GM23338 (cell line): ENCODE results near the gene ATP8A1. TPM values are rescaled to one million over a fixed set of nuclear protein-coding genes. Genes with fewer than 3 reads are reported as not detected.

Experiments
- ATAC-seq: fragments of 200-7000 bp; cut with Tn5 transposase; 3 replicates; pipeline ENCODE4 v1.9.1; 2020
- DNase-seq: peaks from one replicate; pipeline ENCODE4 v3.0.0-alpha.2; 2015; ENCODE audit warnings: low spot score
- H2AFZ ChIP-seq: fragments of 200-600 bp; sonication (generic); 2 replicates; pipeline ENCODE4 v1.8.0; 2016; ENCODE audit warnings: antibody characterized with exemption, mild to moderate bottlenecking, moderate library complexity
- H3F3A ChIP-seq: fragments of 200-600 bp; sonication (generic); replicated peaks from 2 replicates; pipeline ENCODE4 v1.8.0; 2017; ENCODE audit warnings: antibody characterized with exemption, mixed run types, low read depth
- H3K27ac ChIP-seq: fragments of 200-600 bp; sonication (generic); 2 replicates; pipeline ENCODE4 v1.6.1; 2016; ENCODE audit warnings: low read depth
- H3K27me3 ChIP-seq: fragments of 200-600 bp; sonication (generic); 2 replicates; pipeline ENCODE4 v1.8.0; 2016; ENCODE audit warnings: mild to moderate bottlenecking, mixed run types, moderate library complexity; ENCODE audit not compliant: insufficient read depth
- H3K36me3 ChIP-seq: fragments of 200-600 bp; sonication (generic); 2 replicates; pipeline ENCODE4 v1.8.0; 2016; ENCODE audit warnings: mild to moderate bottlenecking; ENCODE audit not compliant: insufficient read depth
- H3K4me1 ChIP-seq: fragments of 200-600 bp; sonication (generic); 2 replicates; pipeline ENCODE4 v1.8.0; 2016; ENCODE audit warnings: mild to moderate bottlenecking, moderate library complexity; ENCODE audit not compliant: insufficient read depth
- H3K4me2 ChIP-seq: fragments of 200-600 bp; sonication (generic); 2 replicates; pipeline ENCODE4 v1.7.1; 2017; ENCODE audit warnings: mixed run types
- H3K4me3 ChIP-seq: fragments of 200-600 bp; sonication (generic); 2 replicates; pipeline ENCODE4 v1.6.1; 2016; ENCODE audit warnings: mixed run types
- H3K79me2 ChIP-seq: fragments of 200-600 bp; sonication (generic); replicated peaks from 2 replicates; pipeline ENCODE4 v1.8.0; 2017; ENCODE audit warnings: mild to moderate bottlenecking; ENCODE audit not compliant: insufficient read depth
- H3K9me2 ChIP-seq: fragments of 200-600 bp; sonication (generic); 2 replicates; pipeline ENCODE4 v1.8.0; 2017; ENCODE audit not compliant: insufficient read depth
- H4K20me1 ChIP-seq: fragments of 200-600 bp; sonication (generic); replicated peaks from 2 replicates; pipeline ENCODE4 v1.8.0; 2017; ENCODE audit warnings: mild to moderate bottlenecking; ENCODE audit not compliant: insufficient read depth
- H3K27ac Mint-ChIP-seq: 2 replicates; pipeline ENCODE4 v1.8.0; 2020; ENCODE audit warnings: inconsistent platforms, mild to moderate bottlenecking, moderate library complexity, mixed read lengths
- H3K27me3 Mint-ChIP-seq: 3 replicates; pipeline ENCODE4 v1.8.0; 2022; ENCODE audit warnings: low read depth, mild to moderate bottlenecking, moderate library complexity, mixed read lengths, inconsistent platforms; ENCODE audit not compliant: insufficient read depth, poor library complexity
- H3K36me3 Mint-ChIP-seq: 3 replicates; pipeline ENCODE4 v1.8.0; 2021; ENCODE audit warnings: low read depth, mild to moderate bottlenecking, inconsistent platforms, moderate library complexity, mixed read lengths
- H3K4me1 Mint-ChIP-seq: 3 replicates; pipeline ENCODE4 v1.8.0; 2020; ENCODE audit warnings: mild to moderate bottlenecking, inconsistent platforms, mixed read lengths
- H3K4me3 Mint-ChIP-seq: 3 replicates; pipeline ENCODE4 v1.8.0; 2021; ENCODE audit warnings: moderate library complexity, mild to moderate bottlenecking, inconsistent platforms, mixed read lengths
- H3K9me3 Mint-ChIP-seq: 3 replicates; pipeline ENCODE4 v1.8.0; 2020; ENCODE audit warnings: moderate library complexity, mild to moderate bottlenecking, inconsistent platforms, mixed read lengths
- CREB1 ChIP-seq: fragments of 250-450 bp; sonication (Bioruptor Pico); IDR thresholded peaks from 2 replicates; pipeline ENCODE4 v1.5.0; 2020; ENCODE audit warnings: low read depth, mild to moderate bottlenecking, moderate library complexity
- EZH2phosphoT487 ChIP-seq: fragments of 200-600 bp; sonication (generic); IDR thresholded peaks from one replicate; pipeline ENCODE4 v1.8.1; 2018; ENCODE audit warnings: antibody characterized with exemption; ENCODE audit not compliant: unreplicated experiment
- JUNB ChIP-seq: IDR thresholded peaks from one replicate; pipeline ENCODE4 v1.6.1; 2016; ENCODE audit warnings: antibody characterized with exemption; ENCODE audit not compliant: unreplicated experiment
- NANOG ChIP-seq: IDR thresholded peaks from 2 replicates; pipeline ENCODE4 v1.6.1; 2016; ENCODE audit warnings: antibody characterized with exemption, borderline replicate concordance
- STAT1 ChIP-seq: IDR thresholded peaks from one replicate; pipeline ENCODE4 v1.6.1; 2016; ENCODE audit warnings: antibody characterized with exemption; ENCODE audit not compliant: unreplicated experiment
- ZNF114 ChIP-seq: fragments of 250-450 bp; sonication (Bioruptor Pico); IDR thresholded peaks from 2 replicates; pipeline ENCODE4 v1.5.0; 2020; ENCODE audit warnings: mild to moderate bottlenecking, moderate library complexity
- ZNF331 ChIP-seq: fragments of 250-450 bp; sonication (Bioruptor Pico); IDR thresholded peaks from 2 replicates; pipeline ENCODE4 v1.5.0; 2020; ENCODE audit warnings: low read depth, mild to moderate bottlenecking, moderate library complexity
- polyA plus RNA-seq: library from polyadenylated mRNA; unstranded; fragments of >200 nt; fragmentation: Nextera tagmentation; extraction: Ambion mirVana; gene quantifications from 2 replicates; pipeline ENCODE4 v1.2.1, GENCODE V29; 2016
- total RNA-seq: library from RNA; depleted of rRNA; stranded (reverse); fragments of >200 nt; shearing (Covaris generic); gene quantifications from 2 replicates; pipeline ENCODE4 v1.2.3, GENCODE V29; 2014
- TF ChIP-seq, protein P1 (sequence below), 2 experiments: fragments of 200-600 bp in 1 of 2; sonication (generic) in 1 of 2; conservative IDR thresholded peaks; 2 replicates each; pipeline versions ENCODE4 v1.5.1 to v1.6.1; 2016 to 2017; ENCODE audit warnings: antibody characterized with exemption in 2 of 2, low read depth in 2 of 2, mild to moderate bottlenecking in 2 of 2, moderate library complexity in 1 of 2
- TF ChIP-seq, protein P2 (sequence below): fragments of 250-450 bp; sonication (Bioruptor Pico); IDR thresholded peaks from 2 replicates; pipeline ENCODE4 v1.5.0; 2020; ENCODE audit warnings: mild to moderate bottlenecking, moderate library complexity
- TF ChIP-seq, protein P3 (sequence below): IDR thresholded peaks from one replicate; pipeline ENCODE4 v1.6.1; 2018; ENCODE audit warnings: antibody characterized with exemption; ENCODE audit not compliant: unreplicated experiment

ATP8A1 gene
- total and polyA plus RNA-seq, 2 experiments from 2014 or later: 6.8 to 66.3 TPM

DNA sequence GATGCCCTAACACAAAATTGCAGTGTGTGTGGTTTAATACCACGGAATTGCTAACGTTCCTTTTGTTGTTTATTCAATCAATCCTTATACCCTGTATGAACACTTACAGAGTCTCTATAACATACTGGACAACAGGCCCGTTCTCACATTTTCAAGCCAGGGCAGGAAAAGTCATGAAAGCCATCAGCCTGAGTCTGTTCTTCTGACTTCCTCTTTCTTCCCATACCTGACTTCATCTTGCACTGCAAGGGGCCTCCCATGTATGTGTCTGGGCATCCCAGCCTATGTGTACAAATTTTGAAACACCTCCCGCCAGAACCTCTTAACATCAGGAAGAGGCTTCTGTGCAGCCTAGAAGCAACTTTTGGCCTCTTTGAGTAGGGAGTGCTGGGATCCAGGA lies 264.5 kb downstream of the ATP8A1 start:
- H3K27ac ChIP-seq: no peak overlapping the region
- no peaks in the 10 kb centered on the region; the same call in 2 of the 3 replicates for H3K36me3 Mint-ChIP-seq
- peaks cover 6% of the 10 kb centered on the region; the same call in 2 of the 3 replicates for H3K9me3 Mint-ChIP-seq
- H3K9me2 ChIP-seq: no peaks in the 10 kb centered on the region
- peaks cover 5% of the 10 kb centered on the region for H3F3A ChIP-seq
- no peak overlapping the region for H3K27ac Mint-ChIP-seq
- H3K4me1 ChIP-seq: peaks cover 26% of the 10 kb centered on the region
- H3K4me2 ChIP-seq: no peak overlapping the region
- H3K27me3 ChIP-seq: peaks cover 30% of the 10 kb centered on the region
- H3K4me3 ChIP-seq: no peak overlapping the region
- H3K4me1 Mint-ChIP-seq: peaks cover 45% of the 10 kb centered on the region
- DNase-seq: no peak
- no peaks in the 10 kb centered on the region for H4K20me1 ChIP-seq
- H2AFZ ChIP-seq: no peak overlapping the region
- H3K79me2 ChIP-seq: no peaks in the 10 kb centered on the region
- no peak for ATAC-seq
- peaks cover 39% of the 10 kb centered on the region for H3K27me3 Mint-ChIP-seq
- no peaks in the 10 kb centered on the region for H3K36me3 ChIP-seq
- no peak for TF ChIP-seq ZNF114
- TF ChIP-seq, protein P1, sequence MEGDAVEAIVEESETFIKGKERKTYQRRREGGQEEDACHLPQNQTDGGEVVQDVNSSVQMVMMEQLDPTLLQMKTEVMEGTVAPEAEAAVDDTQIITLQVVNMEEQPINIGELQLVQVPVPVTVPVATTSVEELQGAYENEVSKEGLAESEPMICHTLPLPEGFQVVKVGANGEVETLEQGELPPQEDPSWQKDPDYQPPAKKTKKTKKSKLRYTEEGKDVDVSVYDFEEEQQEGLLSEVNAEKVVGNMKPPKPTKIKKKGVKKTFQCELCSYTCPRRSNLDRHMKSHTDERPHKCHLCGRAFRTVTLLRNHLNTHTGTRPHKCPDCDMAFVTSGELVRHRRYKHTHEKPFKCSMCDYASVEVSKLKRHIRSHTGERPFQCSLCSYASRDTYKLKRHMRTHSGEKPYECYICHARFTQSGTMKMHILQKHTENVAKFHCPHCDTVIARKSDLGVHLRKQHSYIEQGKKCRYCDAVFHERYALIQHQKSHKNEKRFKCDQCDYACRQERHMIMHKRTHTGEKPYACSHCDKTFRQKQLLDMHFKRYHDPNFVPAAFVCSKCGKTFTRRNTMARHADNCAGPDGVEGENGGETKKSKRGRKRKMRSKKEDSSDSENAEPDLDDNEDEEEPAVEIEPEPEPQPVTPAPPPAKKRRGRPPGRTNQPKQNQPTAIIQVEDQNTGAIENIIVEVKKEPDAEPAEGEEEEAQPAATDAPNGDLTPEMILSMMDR (conservative IDR thresholded peaks at IDR 0.05; ENCODE audit: low read depth in 2 of 2): no peak
- TF ChIP-seq CREB1 (CRISPR knock-in tag): no peak
- TF ChIP-seq, protein P2, sequence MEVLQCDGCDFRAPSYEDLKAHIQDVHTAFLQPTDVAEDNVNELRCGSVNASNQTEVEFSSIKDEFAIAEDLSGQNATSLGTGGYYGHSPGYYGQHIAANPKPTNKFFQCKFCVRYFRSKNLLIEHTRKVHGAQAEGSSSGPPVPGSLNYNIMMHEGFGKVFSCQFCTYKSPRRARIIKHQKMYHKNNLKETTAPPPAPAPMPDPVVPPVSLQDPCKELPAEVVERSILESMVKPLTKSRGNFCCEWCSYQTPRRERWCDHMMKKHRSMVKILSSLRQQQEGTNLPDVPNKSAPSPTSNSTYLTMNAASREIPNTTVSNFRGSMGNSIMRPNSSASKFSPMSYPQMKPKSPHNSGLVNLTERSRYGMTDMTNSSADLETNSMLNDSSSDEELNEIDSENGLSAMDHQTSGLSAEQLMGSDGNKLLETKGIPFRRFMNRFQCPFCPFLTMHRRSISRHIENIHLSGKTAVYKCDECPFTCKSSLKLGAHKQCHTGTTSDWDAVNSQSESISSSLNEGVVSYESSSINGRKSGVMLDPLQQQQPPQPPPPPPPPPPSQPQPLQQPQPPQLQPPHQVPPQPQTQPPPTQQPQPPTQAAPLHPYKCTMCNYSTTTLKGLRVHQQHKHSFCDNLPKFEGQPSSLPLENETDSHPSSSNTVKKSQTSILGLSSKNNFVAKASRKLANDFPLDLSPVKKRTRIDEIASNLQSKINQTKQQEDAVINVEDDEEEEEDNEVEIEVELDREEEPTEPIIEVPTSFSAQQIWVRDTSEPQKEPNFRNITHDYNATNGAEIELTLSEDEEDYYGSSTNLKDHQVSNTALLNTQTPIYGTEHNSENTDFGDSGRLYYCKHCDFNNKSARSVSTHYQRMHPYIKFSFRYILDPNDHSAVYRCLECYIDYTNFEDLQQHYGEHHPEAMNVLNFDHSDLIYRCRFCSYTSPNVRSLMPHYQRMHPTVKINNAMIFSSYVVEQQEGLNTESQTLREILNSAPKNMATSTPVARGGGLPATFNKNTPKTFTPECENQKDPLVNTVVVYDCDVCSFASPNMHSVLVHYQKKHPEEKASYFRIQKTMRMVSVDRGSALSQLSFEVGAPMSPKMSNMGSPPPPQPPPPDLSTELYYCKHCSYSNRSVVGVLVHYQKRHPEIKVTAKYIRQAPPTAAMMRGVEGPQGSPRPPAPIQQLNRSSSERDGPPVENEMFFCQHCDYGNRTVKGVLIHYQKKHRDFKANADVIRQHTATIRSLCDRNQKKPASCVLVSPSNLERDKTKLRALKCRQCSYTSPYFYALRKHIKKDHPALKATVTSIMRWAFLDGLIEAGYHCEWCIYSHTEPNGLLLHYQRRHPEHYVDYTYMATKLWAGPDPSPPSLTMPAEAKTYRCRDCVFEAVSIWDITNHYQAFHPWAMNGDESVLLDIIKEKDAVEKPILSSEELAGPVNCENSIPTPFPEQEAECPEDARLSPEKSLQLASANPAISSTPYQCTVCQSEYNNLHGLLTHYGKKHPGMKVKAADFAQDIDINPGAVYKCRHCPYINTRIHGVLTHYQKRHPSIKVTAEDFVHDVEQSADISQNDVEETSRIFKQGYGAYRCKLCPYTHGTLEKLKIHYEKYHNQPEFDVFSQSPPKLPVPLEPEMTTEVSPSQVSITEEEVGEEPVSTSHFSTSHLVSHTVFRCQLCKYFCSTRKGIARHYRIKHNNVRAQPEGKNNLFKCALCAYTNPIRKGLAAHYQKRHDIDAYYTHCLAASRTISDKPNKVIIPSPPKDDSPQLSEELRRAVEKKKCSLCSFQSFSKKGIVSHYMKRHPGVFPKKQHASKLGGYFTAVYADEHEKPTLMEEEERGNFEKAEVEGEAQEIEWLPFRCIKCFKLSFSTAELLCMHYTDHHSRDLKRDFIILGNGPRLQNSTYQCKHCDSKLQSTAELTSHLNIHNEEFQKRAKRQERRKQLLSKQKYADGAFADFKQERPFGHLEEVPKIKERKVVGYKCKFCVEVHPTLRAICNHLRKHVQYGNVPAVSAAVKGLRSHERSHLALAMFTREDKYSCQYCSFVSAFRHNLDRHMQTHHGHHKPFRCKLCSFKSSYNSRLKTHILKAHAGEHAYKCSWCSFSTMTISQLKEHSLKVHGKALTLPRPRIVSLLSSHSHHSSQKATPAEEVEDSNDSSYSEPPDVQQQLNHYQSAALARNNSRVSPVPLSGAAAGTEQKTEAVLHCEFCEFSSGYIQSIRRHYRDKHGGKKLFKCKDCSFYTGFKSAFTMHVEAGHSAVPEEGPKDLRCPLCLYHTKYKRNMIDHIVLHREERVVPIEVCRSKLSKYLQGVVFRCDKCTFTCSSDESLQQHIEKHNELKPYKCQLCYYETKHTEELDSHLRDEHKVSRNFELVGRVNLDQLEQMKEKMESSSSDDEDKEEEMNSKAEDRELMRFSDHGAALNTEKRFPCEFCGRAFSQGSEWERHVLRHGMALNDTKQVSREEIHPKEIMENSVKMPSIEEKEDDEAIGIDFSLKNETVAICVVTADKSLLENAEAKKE: no peak
- TF ChIP-seq ZNF331 (CRISPR knock-in tag): no peak
- no peak for TF ChIP-seq STAT1
- TF ChIP-seq JUNB: no peak
- no peak for TF ChIP-seq EZH2phosphoT487
- TF ChIP-seq, protein P3, sequence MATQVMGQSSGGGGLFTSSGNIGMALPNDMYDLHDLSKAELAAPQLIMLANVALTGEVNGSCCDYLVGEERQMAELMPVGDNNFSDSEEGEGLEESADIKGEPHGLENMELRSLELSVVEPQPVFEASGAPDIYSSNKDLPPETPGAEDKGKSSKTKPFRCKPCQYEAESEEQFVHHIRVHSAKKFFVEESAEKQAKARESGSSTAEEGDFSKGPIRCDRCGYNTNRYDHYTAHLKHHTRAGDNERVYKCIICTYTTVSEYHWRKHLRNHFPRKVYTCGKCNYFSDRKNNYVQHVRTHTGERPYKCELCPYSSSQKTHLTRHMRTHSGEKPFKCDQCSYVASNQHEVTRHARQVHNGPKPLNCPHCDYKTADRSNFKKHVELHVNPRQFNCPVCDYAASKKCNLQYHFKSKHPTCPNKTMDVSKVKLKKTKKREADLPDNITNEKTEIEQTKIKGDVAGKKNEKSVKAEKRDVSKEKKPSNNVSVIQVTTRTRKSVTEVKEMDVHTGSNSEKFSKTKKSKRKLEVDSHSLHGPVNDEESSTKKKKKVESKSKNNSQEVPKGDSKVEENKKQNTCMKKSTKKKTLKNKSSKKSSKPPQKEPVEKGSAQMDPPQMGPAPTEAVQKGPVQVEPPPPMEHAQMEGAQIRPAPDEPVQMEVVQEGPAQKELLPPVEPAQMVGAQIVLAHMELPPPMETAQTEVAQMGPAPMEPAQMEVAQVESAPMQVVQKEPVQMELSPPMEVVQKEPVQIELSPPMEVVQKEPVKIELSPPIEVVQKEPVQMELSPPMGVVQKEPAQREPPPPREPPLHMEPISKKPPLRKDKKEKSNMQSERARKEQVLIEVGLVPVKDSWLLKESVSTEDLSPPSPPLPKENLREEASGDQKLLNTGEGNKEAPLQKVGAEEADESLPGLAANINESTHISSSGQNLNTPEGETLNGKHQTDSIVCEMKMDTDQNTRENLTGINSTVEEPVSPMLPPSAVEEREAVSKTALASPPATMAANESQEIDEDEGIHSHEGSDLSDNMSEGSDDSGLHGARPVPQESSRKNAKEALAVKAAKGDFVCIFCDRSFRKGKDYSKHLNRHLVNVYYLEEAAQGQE: no peak
- TF ChIP-seq NANOG: no peak
- H3K4me3 Mint-ChIP-seq: no peak overlapping the region
